CD4-positive, alpha-beta T cell (primary cell): Measurements from ENCODE around the gene SEC11C. TPM values are rescaled to one million over a fixed set of nuclear protein-coding genes. Genes with fewer than 3 reads are reported as not detected.

ENCODE experiments used
- ATAC-seq: fragments of 200-7000 bp; cut with Tn5 transposase; one replicate; pipeline ENCODE4 v1.10.0; 2022; ENCODE audit warnings: mild to moderate bottlenecking; ENCODE audit not compliant: poor library complexity
- CTCF ChIA-PET: fragments of 350-600 bp; sonication (Branson Sonifier 250); formaldehyde crosslinking; loops from one replicate; lab custom pipeline; 2021; ENCODE audit warnings: antibody characterized with exemption, inconsistent platforms; lab: Charles Lee
- POLR2A ChIA-PET: fragments of 350-600 bp; sonication (Branson Sonifier 250); formaldehyde crosslinking; loops from one replicate; lab custom pipeline; 2021; ENCODE audit warnings: antibody characterized with exemption, inconsistent platforms; lab: Charles Lee
- DNase-seq, 14 experiments: peaks; one replicate each; pipeline ENCODE4 v3.0.0-alpha.2; 2013 to 2020; ENCODE audit warnings: mixed read lengths in 2 of 14
- H3K27ac ChIP-seq, 2 donors: one replicate each; pipeline versions ENCODE4 v1.5.1 to v1.7.0; 2013; ENCODE audit warnings: low read length in 2 of 2, low read depth in 1 of 2, mild to moderate bottlenecking in 1 of 2
- H3K27me3 ChIP-seq, 2 experiments: 1 replicate in 1 of 2; 2 replicates in 1 of 2; pipeline versions ENCODE4 v1.6.1 to v1.7.0; 2013; ENCODE audit warnings: low read length in 2 of 2, control low read depth in 1 of 2, mild to moderate bottlenecking in 1 of 2, moderate library complexity in 1 of 2; ENCODE audit not compliant: insufficient read depth in 2 of 2, control insufficient read depth in 1 of 2
- H3K36me3 ChIP-seq: one replicate; pipeline ENCODE4 v1.6.1; 2013; ENCODE audit warnings: low read length, control low read depth; ENCODE audit not compliant: insufficient read depth
- H3K4me1 ChIP-seq: one replicate; pipeline ENCODE4 v1.6.1; 2013; ENCODE audit warnings: low read length, control low read depth; ENCODE audit not compliant: insufficient read depth
- H3K4me3 ChIP-seq: one replicate; pipeline ENCODE4 v1.5.1; 2013; ENCODE audit warnings: mild to moderate bottlenecking, low read length, moderate library complexity
- H3K9me3 ChIP-seq, 2 experiments: 1 replicate in 1 of 2; 2 replicates in 1 of 2; pipeline versions ENCODE4 v1.6.1 to v1.7.0; 2013; ENCODE audit warnings: low read length in 2 of 2, mild to moderate bottlenecking in 2 of 2, control low read depth in 1 of 2, moderate library complexity in 1 of 2; ENCODE audit not compliant: control insufficient read depth in 1 of 2, insufficient read depth in 1 of 2
- H3K27ac Mint-ChIP-seq: one replicate; pipeline ENCODE4 v1.8.0; 2020; ENCODE audit warnings: mixed read lengths
- H3K27me3 Mint-ChIP-seq: one replicate; pipeline ENCODE4 v1.8.0; 2021; ENCODE audit warnings: mixed read lengths
- H3K36me3 Mint-ChIP-seq: one replicate; pipeline ENCODE4 v1.8.0; 2021; ENCODE audit warnings: low read depth, mixed read lengths
- H3K4me1 Mint-ChIP-seq: one replicate; pipeline ENCODE4 v1.8.0; 2021; ENCODE audit warnings: low read depth, mixed read lengths
- H3K4me3 Mint-ChIP-seq: one replicate; pipeline ENCODE4 v1.8.0; 2020; ENCODE audit warnings: mild to moderate bottlenecking, mixed read lengths
- H3K9me3 Mint-ChIP-seq: one replicate; pipeline ENCODE4 v1.8.0; 2020; ENCODE audit warnings: mixed read lengths
- intact Hi-C, 2 experiments: fragments of 100-400 bp; cut with DNase I in 1 of 2; cut with micrococcal nuclease in 1 of 2; formaldehyde crosslinking; loops; one replicate each; pipeline versions ENCODE4 v1.15.1 to v1.9.0; 2023 to 2025; cut with DNase I, micrococcal nuclease
- total RNA-seq, 174 experiments: library from RNA in 2 of 174; stranded (reverse) in 2 of 174; gene quantifications; one replicate each; pipeline ENCODE4 v1.2.3 and lab custom pipeline; 2021 to 2026
- TF ChIP-seq, protein P1 (sequence below): fragments of 200-600 bp; IDR thresholded peaks from one replicate; pipeline ENCODE4 v1.8.0; 2022; ENCODE audit warnings: antibody characterized with exemption, mild to moderate bottlenecking

The SEC11C gene
- total RNA-seq, 2 experiments from 2014 or later = 42.0 to 44.1 TPM

DNA sequence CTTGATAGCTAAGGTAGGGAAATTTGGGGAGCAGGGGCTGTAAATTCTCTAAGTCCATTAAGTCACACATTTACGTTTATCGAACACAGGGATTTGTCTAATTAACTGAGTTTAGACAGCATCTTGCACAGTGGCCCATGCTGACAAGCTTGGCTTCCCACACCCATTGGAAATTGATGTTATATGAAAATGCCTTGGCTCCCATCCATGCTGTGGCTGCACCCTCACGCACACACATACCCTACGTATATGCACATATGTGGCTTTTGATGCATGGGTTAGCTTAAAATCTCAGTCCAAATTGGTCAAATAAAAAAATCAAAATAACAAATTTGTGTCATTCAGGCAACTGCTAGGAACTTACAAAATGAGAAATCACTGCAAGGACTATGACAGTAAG, 37.8 kb downstream of the SEC11C start:
- H3K4me3 Mint-ChIP-seq = no peak overlapping the region
- TF ChIP-seq, protein P1, sequence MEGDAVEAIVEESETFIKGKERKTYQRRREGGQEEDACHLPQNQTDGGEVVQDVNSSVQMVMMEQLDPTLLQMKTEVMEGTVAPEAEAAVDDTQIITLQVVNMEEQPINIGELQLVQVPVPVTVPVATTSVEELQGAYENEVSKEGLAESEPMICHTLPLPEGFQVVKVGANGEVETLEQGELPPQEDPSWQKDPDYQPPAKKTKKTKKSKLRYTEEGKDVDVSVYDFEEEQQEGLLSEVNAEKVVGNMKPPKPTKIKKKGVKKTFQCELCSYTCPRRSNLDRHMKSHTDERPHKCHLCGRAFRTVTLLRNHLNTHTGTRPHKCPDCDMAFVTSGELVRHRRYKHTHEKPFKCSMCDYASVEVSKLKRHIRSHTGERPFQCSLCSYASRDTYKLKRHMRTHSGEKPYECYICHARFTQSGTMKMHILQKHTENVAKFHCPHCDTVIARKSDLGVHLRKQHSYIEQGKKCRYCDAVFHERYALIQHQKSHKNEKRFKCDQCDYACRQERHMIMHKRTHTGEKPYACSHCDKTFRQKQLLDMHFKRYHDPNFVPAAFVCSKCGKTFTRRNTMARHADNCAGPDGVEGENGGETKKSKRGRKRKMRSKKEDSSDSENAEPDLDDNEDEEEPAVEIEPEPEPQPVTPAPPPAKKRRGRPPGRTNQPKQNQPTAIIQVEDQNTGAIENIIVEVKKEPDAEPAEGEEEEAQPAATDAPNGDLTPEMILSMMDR = no peak
- Histone ChIP-seq H3K9me3 (peaks cover 0 to 10% of the 10 kb centered on the region in 2 experiments), H3K27me3 (peaks cover 0 to 12% of the 10 kb centered on the region in 2 experiments), H3K4me3 (no peak overlapping the region), H3K4me1 (no peaks in the 10 kb centered on the region), H3K27ac (no peak overlapping the region), H3K36me3 (no peaks in the 10 kb centered on the region)
- CTCF ChIA-PET = no interaction called here
- ATAC-seq = no peak
- no peak for DNase-seq
- H3K27ac Mint-ChIP-seq = no peak overlapping the region
- peaks cover 8% of the 10 kb centered on the region for H3K9me3 Mint-ChIP-seq
- H3K27me3 Mint-ChIP-seq = peaks cover 41% of the 10 kb centered on the region
- POLR2A ChIA-PET = no interaction called here
- intact Hi-C loops = no loop called here
- H3K36me3 Mint-ChIP-seq = no peaks in the 10 kb centered on the region
- no peaks in the 10 kb centered on the region for H3K4me1 Mint-ChIP-seq

DNA sequence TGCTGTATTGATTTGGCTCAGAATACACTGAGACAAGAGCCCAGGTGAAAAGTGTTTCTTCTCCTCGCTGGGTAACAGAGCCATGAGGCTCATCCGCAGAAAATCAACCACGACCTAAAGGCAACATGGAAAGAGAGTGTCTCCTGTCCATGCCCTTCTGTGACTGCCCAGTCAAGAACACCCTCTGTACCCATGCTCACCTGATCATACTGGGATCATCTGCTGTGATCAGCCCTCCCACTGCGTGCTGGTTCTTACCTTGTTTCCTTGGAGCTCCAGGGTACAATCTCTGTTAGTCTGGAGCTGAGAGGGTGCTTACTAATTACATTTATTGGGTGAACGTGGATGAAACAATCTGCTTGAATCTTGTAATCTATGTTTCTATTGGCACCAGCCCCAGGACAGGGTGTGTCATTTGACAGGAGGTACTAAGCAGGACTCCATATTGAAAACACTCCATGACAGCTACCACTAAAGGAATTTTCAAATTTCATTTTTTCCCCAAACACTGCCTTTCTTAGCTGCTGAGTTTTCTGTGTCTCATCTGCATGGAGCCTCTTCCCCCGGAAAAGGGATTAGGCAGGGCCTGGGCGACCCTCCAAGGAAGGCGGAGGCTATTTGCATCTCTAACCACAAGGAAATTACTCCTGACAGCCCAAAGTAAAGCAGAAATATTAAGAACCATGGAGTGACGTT, 40.6 kb downstream of the SEC11C start:
- Histone ChIP-seq H3K27ac (no peak overlapping the region), H3K9me3 (no peaks in the 10 kb centered on the region), H3K36me3 (no peaks in the 10 kb centered on the region), H3K27me3 (peaks cover 2 to 12% of the 10 kb centered on the region in 2 experiments), H3K4me3 (no peak overlapping the region), H3K4me1 (no peaks in the 10 kb centered on the region)
- H3K27ac Mint-ChIP-seq = no peak overlapping the region
- DNase-seq (no peak), ATAC-seq (no peak)
- ChIA-PET POLR2A (no interaction called here), CTCF (no interaction called here)
- TF ChIP-seq, protein P1 = no peak
- H3K9me3 Mint-ChIP-seq = no peaks in the 10 kb centered on the region
- H3K4me1 Mint-ChIP-seq = no peaks in the 10 kb centered on the region
- H3K36me3 Mint-ChIP-seq = no peaks in the 10 kb centered on the region
- intact Hi-C loops = no loop called here
- peaks cover 47% of the 10 kb centered on the region for H3K27me3 Mint-ChIP-seq
- no peak overlapping the region for H3K4me3 Mint-ChIP-seq

DNA sequence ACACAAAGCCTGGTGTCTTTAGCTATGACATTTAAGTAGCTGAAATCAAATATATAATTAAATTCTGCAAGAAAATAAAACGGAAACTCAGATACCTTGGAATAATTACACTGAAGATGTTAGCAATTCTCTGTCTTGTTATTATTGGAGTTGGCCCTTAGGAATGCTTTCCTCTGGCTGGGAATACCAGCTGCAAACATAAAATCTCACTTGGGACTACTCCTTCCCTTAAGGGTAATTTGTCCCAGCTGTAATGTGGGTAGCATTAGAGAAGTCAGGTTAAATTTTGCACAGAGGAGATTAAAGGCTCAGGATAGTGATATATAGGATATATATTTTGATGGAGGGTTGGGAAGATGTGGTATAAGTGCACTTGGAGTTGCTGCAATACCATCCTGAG, 43.0 kb downstream of the SEC11C start:
- no peak overlapping the region for H3K27ac Mint-ChIP-seq
- ATAC-seq = no peak
- CTCF ChIA-PET = interaction anchor here (0.8 kb wide), 1 partner anchor 125 kb away, joined by 3 read pairs; no protein-coding TSS in a partner anchor

More for the DNA sequence above, 43.0 kb downstream of the SEC11C start:
- intact Hi-C loops = no loop called here
- Mint-ChIP-seq H3K36me3 (no peaks in the 10 kb centered on the region), H3K4me3 (no peak overlapping the region), H3K9me3 (no peaks in the 10 kb centered on the region), H3K27me3 (peaks cover 41% of the 10 kb centered on the region), H3K4me1 (no peaks in the 10 kb centered on the region)
- Histone ChIP-seq H3K4me3 (no peak overlapping the region), H3K4me1 (no peaks in the 10 kb centered on the region), H3K27me3 (peaks cover 2 to 10% of the 10 kb centered on the region in 2 experiments), H3K27ac (no peak overlapping the region), H3K9me3 (no peaks in the 10 kb centered on the region), H3K36me3 (no peaks in the 10 kb centered on the region)
- DNase-seq = no peak
- TF ChIP-seq, protein P1 = no peak
- POLR2A ChIA-PET = no interaction called here
